HG02571 (cell line): ENCODE results near the gene ASIC2.

Experiments
- ATAC-seq: cut with Tn5 transposase; IDR thresholded peaks from one replicate; pipeline ENCODE4 v1.9.1; 2021; ENCODE audit warnings: mild to moderate bottlenecking, moderate library complexity; ENCODE audit not compliant: unreplicated experiment

The ASIC2 gene

GRCh38 chr17:33080091-33080490 is 213.0 kb downstream of the ASIC2 start:
- no peak for ATAC-seq

- ATAC-seq, result no peak
Measured at GRCh38 chr17:33079201-33079600, 213.9 kb downstream of the ASIC2 start.

DNA sequence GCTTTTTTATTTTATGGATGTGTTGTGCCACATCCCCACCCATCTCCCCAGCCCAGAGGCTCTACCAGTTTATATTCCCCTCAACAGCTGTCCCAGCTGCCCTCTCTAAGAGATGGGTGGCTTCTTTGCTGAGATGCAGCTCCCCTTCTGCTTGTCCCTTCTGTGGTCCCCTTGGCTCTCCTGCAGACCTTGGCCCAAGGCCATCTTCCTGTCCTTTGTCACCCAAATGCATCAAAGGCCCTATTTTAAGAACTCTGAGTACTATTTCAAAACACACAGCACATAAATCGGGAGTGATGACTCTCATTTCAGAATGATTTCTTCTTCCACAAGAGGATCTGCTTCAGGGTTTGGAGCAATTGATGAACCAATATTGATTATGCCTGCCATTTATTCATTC is 216.1 kb downstream of the ASIC2 start:
- no peak for ATAC-seq

DNA sequence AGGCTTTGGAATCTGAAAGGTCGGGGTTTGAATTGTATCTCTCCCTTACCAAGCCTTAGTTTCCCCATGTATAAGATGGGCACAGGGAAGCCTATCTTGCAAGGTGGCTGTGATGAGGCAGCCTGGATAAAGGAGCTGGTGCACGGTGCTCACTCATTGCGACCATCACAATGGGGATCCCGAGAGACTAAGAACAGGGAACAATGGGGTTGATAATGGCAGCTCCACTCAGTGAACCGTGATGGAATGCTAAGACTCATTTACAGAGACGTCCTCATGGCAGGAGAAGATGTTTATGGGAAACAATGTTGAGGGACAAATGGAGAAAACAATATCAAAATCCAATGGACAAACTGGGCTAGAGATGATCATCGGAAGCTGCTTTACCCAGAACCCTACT is 219.7 kb downstream of the ASIC2 start:
- no peak for ATAC-seq

- ATAC-seq, result no peak
Measured at GRCh38 chr17:33072421-33073161, 220.5 kb downstream of the ASIC2 start.

GRCh38 chr17:33071656-33072055 is 221.4 kb downstream of the ASIC2 start:
- ATAC-seq, result no peak

GRCh38 chr17:33057564-33057963 is 235.5 kb downstream of the ASIC2 start:
- no peak for ATAC-seq

DNA sequence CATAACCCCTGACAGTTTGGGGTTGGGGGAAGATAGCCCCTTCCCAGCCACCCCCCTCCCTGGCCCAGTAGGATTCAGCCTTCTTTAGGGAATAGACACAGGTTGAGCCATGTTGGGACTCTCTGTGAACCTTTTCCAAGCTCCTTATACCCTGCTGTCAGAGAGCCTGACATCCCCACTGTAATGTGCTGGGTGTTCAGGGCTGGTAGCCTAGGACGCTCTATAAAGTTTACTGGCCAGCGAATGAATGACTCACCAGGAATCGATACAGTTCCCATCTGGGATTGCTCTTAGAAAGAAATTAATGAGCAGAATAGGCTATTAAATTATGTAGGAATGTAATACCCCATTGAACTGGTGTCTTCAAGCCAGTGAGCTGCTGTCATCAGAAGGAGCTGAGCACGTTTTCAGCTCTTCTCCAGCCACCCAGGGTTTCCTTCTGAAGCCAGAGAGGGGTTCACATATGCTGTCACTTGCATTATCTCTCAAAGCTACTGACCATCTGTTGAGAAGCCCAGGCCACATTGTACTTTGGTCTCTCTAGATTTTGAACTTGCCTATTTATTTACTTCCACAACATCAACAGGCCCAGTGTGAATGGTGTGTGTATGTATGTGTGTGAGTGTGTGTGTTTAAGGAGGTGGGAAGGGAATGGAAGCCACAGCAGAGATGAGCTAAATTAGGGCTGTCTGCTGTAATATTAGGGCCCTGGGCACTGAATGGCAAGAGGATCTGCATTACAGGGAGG is 236.5 kb downstream of the ASIC2 start:
- no peak for ATAC-seq

- no peak for ATAC-seq
Measured at GRCh38 chr17:33055746-33056145, 237.3 kb downstream of the ASIC2 start.

DNA sequence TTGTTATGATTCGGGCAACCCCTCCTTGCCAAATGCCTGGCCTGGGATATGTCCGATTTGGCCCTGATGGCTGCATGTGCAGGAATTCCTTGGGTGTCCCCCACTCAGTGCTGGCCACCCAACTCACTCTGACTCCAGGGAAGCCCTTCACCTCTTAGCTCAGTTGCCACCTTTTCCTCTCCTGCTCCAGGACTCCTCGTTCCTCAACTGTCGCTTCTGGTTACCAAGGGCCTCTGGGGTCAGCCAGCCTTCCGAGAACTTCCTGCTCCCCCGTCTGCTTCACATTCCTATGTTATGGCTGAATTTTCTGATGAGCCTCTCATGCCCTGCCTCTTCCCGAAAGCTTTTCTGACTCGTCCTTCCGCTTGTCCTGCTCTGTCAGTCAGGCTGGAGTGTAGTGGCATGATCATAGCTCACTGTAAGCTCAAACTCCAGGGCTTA is 237.9 kb downstream of the ASIC2 start:
- ATAC-seq, result no peak

- ATAC-seq, result no peak
Measured at GRCh38 chr17:33054412-33054811, 238.7 kb downstream of the ASIC2 start.

DNA sequence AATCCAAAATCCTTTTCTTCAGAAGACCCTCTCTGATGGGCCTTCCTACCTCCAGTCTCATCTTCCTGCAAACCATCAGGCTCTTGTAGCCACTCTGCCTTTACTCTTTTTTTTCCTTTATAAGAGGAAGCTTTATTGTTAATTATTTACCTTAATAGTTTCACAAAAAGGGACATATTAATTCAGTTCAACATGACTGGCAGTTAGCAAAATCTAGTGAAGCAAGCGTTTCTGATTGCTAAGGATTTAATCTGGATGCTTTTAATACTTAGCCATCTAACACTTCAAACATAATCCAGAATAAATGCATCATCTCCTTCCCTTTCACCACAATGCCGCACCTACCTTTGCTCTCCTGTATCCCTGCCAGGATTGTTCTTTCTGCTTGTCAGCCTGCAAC is 239.4 kb downstream of the ASIC2 start:
- ATAC-seq, result no peak

GRCh38 chr17:33052856-33053255 is 240.2 kb downstream of the ASIC2 start:
- no peak for ATAC-seq

- ATAC-seq, result no peak
Measured at GRCh38 chr17:33050611-33051140, 242.4 kb downstream of the ASIC2 start.

DNA sequence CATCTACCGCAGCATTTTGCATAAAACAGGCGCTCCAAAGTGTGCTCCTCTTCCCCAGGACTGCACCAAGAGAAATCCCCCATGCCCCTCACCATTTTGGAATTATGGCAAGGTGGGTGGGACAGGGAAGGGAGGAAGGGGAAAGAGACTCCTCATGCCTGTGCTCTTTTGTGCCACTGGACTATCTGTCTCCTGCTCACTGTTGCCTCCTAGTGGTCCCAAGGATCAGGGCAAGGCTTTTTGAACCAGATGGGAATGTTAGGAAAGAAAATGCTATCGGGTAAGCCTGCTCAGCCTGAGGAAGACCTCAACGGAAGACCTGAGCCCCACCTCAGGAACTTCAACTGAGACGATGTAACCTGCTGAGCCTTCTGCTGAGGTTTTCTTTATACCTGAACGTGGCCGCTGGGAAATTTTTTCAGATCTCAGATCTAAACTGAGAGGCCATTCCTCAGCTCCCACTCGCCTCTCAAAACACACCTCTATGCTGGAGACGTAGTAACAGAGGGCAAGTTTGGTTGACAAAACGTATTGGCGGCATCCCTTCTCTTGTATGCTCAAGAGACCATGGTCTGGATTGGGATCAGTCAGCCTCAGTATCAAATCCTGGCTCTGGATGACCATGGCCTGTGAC is 243.2 kb downstream of the ASIC2 start:
- no peak for ATAC-seq

DNA sequence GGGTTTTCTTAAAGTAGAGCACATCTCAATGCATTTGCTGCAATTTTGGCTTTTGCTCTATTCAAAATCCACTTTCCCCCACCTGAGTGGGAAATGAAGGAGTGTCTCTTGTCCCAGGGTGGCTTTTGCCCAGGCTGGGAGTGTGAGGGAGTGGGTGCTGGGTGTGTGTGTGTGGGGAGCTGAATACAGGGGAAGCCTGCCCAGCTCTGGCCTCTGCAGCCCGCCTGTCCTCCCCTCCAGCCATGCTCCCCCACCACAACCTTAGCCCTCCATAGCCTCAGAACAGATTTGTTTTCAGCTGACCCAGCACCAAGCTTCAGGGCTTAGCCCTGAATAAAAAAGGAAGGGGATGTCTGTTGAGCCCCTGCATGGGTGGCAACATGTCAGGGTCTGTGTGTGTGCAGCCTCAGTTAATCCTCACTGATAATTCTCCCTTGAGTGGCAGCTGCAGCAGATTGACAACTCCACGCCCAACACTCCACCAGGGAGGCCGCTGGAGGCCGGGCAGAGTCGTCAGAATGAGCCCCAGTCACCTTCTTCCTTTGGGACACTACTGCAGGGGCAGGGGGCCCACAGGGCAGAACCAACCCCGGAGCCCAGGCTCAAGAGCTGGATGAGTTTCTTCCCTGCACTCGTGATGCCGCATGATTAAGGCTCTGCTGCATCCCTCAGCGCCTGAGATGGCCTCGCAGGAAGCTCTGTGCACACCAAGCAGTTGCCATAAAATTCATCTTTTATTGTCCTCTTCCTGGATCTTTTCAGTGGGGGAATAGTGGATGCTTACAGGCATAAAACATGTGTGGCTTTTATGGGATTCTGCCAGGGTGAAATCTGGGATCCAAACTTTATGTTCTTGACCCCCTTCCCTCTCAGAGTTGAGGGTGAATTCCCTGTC is 246.5 kb downstream of the ASIC2 start:
- no peak for ATAC-seq

DNA sequence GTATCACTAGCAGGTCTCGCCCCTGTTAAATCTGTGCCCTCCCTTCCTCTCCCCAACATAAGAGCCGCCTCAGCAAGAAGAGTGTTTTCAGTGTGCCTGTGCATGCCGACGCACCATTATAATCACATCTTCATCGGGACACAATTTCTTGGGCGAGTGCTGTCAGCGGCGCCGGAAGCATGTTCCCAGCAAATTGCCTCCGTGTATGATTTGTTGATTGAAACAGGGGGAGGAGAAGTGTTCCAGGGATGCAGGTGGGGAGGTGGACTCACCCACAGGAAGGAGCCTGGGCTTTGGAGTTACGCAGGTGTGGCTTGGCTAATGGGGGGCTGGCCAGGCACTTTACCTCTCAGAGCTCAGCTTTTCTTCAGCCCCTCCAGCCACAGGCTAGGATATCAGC is 247.9 kb downstream of the ASIC2 start:
- no peak for ATAC-seq

- no peak for ATAC-seq
Measured at GRCh38 chr17:33044771-33045170, 248.3 kb downstream of the ASIC2 start.

GRCh38 chr17:33040461-33040860 is 252.6 kb downstream of the ASIC2 start:
- no peak for ATAC-seq

DNA sequence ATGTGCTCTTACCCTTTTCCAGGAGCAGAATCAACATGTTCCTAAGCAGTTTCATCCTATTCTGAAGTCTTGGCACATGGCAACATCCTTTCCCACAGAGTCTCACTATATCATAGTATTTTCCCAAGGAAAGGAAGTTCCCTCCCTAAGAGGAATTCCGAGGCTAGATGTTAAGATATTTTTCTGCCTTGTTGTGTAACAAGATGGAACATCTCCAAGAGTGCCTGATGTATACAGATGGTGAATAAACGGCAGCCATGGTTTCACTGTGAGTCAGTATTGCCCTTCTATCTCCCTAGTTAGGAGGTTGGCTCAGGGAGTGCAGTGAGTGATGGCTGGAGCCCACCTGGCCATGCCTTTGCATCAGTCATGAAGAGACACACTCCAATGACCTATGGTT is 253.2 kb downstream of the ASIC2 start:
- ATAC-seq, result no peak

- ATAC-seq, result no peak
Measured at GRCh38 chr17:33038740-33039139, 254.4 kb downstream of the ASIC2 start.
